CD14-positive monocyte (primary cell): ENCODE data around the gene PLAC9. TPM values are rescaled to one million over a fixed set of nuclear protein-coding genes. Genes with fewer than 3 reads are reported as not detected.

Experiments
- DNase-seq, 3 donors: peaks; one replicate each; pipeline ENCODE4 v3.0.0-alpha.2; 2011 to 2022
- H2AFZ ChIP-seq: 2 replicates; pipeline ENCODE4 v1.6.0; 2012; ENCODE audit warnings: mild to moderate bottlenecking, low read depth, low read length, inconsistent platforms; ENCODE audit not compliant: insufficient read depth, poor library complexity, severe bottlenecking
- H3K27ac ChIP-seq, 2 donors: 1 replicate in 1 of 2; 2 replicates in 1 of 2; pipeline ENCODE4 v1.5.1; 2012 to 2013; ENCODE audit warnings: low read length in 2 of 2, control low read depth in 1 of 2, inconsistent platforms in 1 of 2, low read depth in 1 of 2, mild to moderate bottlenecking in 1 of 2
- H3K27me3 ChIP-seq, 2 donors: one replicate each; pipeline versions ENCODE4 v1.6.0 to v1.6.1; 2011 to 2013; ENCODE audit warnings: low read length in 2 of 2; ENCODE audit not compliant: control insufficient read depth in 2 of 2, insufficient read depth in 2 of 2
- H3K36me3 ChIP-seq, 2 donors: replicated peaks in 1 of 2; 1 replicate in 1 of 2; 2 replicates in 1 of 2; pipeline versions ENCODE4 v1.5.1 to v1.6.1; 2012 to 2013; ENCODE audit warnings: low read length in 2 of 2, control low read depth in 1 of 2, inconsistent platforms in 1 of 2, mild to moderate bottlenecking in 1 of 2; ENCODE audit not compliant: insufficient read depth in 2 of 2, control insufficient read depth in 1 of 2
- H3K4me1 ChIP-seq, 2 donors: 1 replicate in 1 of 2; 2 replicates in 1 of 2; pipeline versions ENCODE4 v1.5.1 to v1.6.1; 2012 to 2013; ENCODE audit warnings: low read length in 2 of 2, control low read depth in 1 of 2, inconsistent platforms in 1 of 2, mild to moderate bottlenecking in 1 of 2, moderate library complexity in 1 of 2; ENCODE audit not compliant: insufficient read depth in 2 of 2, control insufficient read depth in 1 of 2
- H3K4me2 ChIP-seq: replicated peaks from 2 replicates; pipeline ENCODE3; 2012; ENCODE audit warnings: low read length, moderate library complexity, mild to moderate bottlenecking; ENCODE audit not compliant: poor library complexity, severe bottlenecking; ENCODE audit errors: extremely low read depth
- H3K4me3 ChIP-seq, 3 experiments: fragments of 200-600 bp in 1 of 3; sonication (generic) in 1 of 3; replicated peaks in 1 of 3; 1 replicate in 2 of 3; 2 replicates in 1 of 3; pipeline ENCODE4 v1.5.1; 2011 to 2013; ENCODE audit warnings: low read length in 3 of 3, mild to moderate bottlenecking in 3 of 3, control low read depth in 2 of 3, low read depth in 2 of 3, inconsistent platforms in 1 of 3, moderate library complexity in 1 of 3
- H3K79me2 ChIP-seq: 2 replicates; pipeline ENCODE4 v1.6.0; 2012; ENCODE audit warnings: mild to moderate bottlenecking, control low read depth, inconsistent platforms, low read length, moderate library complexity; ENCODE audit not compliant: insufficient read depth
- H3K9ac ChIP-seq: 2 replicates; pipeline ENCODE4 v1.6.0; 2017; ENCODE audit warnings: low read length, mild to moderate bottlenecking; ENCODE audit not compliant: insufficient read depth, poor library complexity, severe bottlenecking
- H3K9me3 ChIP-seq, 2 donors: replicated peaks in 1 of 2; 1 replicate in 1 of 2; 2 replicates in 1 of 2; pipeline versions ENCODE4 v1.5.1 to v1.6.1; 2012 to 2013; ENCODE audit warnings: low read length in 2 of 2, control low read depth in 1 of 2; ENCODE audit not compliant: control insufficient read depth in 1 of 2, insufficient read depth in 1 of 2
- H4K20me1 ChIP-seq: 2 replicates; pipeline ENCODE4 v1.6.0; 2012; ENCODE audit warnings: mild to moderate bottlenecking, low read length, control low read depth, moderate library complexity; ENCODE audit not compliant: insufficient read depth
- H3K27ac Mint-ChIP-seq, 7 donors: one replicate each; pipeline ENCODE4 v1.8.0; 2020; ENCODE audit warnings: mild to moderate bottlenecking in 7 of 7, mixed read lengths in 7 of 7, moderate library complexity in 6 of 7, inconsistent platforms in 2 of 7
- H3K27me3 Mint-ChIP-seq, 3 donors: one replicate each; pipeline ENCODE4 v1.8.0; 2021 to 2022; ENCODE audit warnings: low read depth in 3 of 3, mild to moderate bottlenecking in 3 of 3, mixed read lengths in 3 of 3, moderate library complexity in 3 of 3, inconsistent platforms in 1 of 3
- H3K36me3 Mint-ChIP-seq, 2 donors: one replicate each; pipeline ENCODE4 v1.8.0; 2020; ENCODE audit warnings: mixed read lengths in 2 of 2, inconsistent platforms in 1 of 2, mild to moderate bottlenecking in 1 of 2
- H3K4me1 Mint-ChIP-seq: one replicate; pipeline ENCODE4 v1.8.0; 2020; ENCODE audit warnings: mild to moderate bottlenecking, mixed read lengths
- H3K4me3 Mint-ChIP-seq, 2 donors: one replicate each; pipeline ENCODE4 v1.8.0; 2020; ENCODE audit warnings: mild to moderate bottlenecking in 2 of 2, mixed read lengths in 2 of 2, moderate library complexity in 1 of 2
- H3K9me3 Mint-ChIP-seq, 7 donors: one replicate each; pipeline ENCODE4 v1.8.0; 2020 to 2022; ENCODE audit warnings: mixed read lengths in 7 of 7, mild to moderate bottlenecking in 6 of 7, moderate library complexity in 6 of 7, inconsistent platforms in 2 of 7
- CTCF ChIP-seq: fragments of 200-600 bp; IDR thresholded peaks from one replicate; pipeline ENCODE4 v1.8.0; 2022; ENCODE audit warnings: antibody characterized with exemption, mild to moderate bottlenecking
- WGBS: methylation state at CpG from one replicate; pipeline ENCODE4 v1.1.5; 2013; ENCODE audit warnings: missing lambda C conversion rate; ENCODE audit not compliant: insufficient coverage; 5-methylcytosine and 5-hydroxymethylcytosine counted together
- intact Hi-C, 2 donors: fragments of 100-400 bp; cut with micrococcal nuclease; formaldehyde crosslinking; loops; one replicate each; pipeline versions ENCODE4 v1.15.0 to v1.15.1; 2023
- polyA plus RNA-seq, 3 donors: library from polyadenylated mRNA; depleted of rRNA in 1 of 3; unstranded in 2 of 3; stranded (reverse) in 1 of 3; fragments of 300-500 nt in 2 of 3; fragments of >200 nt in 1 of 3; fragmentation: Illumina TruSeq in 2 of 3; gene quantifications; 1 replicate in 2 of 3; 2 replicates in 1 of 3; pipeline ENCODE4 v1.2.3, GENCODE V29; 2012 to 2021

The PLAC9 gene
- polyA plus RNA-seq, 3 donors: not detected

GRCh38 chr10:80122110-80122710 is 10.3 kb upstream of the PLAC9 start:
- Histone ChIP-seq H3K27me3 (no peaks in the 10 kb centered on the region), H3K9me3 (no peaks in the 10 kb centered on the region), H3K79me2 (no peaks in the 10 kb centered on the region), H4K20me1 (no peaks in the 10 kb centered on the region), H3K4me3 (no peak overlapping the region), H3K4me1 (no peaks in the 10 kb centered on the region), H3K4me2 (no peak overlapping the region), H3K9ac (no peak overlapping the region), H3K27ac (no peak overlapping the region), H3K36me3 (no peaks in the 10 kb centered on the region), H2AFZ (no peak overlapping the region)
- TF ChIP-seq CTCF: no peak
- no peak for DNase-seq
- no peak overlapping the region for H3K27ac Mint-ChIP-seq
- H3K4me3 Mint-ChIP-seq: no peak overlapping the region
- no peaks in the 10 kb centered on the region for H3K4me1 Mint-ChIP-seq
- no peaks in the 10 kb centered on the region for H3K36me3 Mint-ChIP-seq
- H3K9me3 Mint-ChIP-seq: peaks cover 0 to 8% (median 7%) of the 10 kb centered on the region in 7 donors
- intact Hi-C loops: no loop called here
- peaks cover 3 to 14% (median 9%) of the 10 kb centered on the region in 3 donors for H3K27me3 Mint-ChIP-seq

GRCh38 chr10:80122746-80123145 is 9.8 kb upstream of the PLAC9 start:
- no peak overlapping the region for H3K27ac Mint-ChIP-seq
- intact Hi-C loops: no loop called here

More at GRCh38 chr10:80122746-80123145, 9.8 kb upstream of the PLAC9 start:
- Histone ChIP-seq H4K20me1 (no peaks in the 10 kb centered on the region), H3K9me3 (no peaks in the 10 kb centered on the region), H3K4me1 (no peaks in the 10 kb centered on the region), H3K79me2 (no peaks in the 10 kb centered on the region), H3K27ac (no peak overlapping the region), H3K9ac (no peak overlapping the region), H3K4me2 (no peak overlapping the region), H3K27me3 (no peaks in the 10 kb centered on the region), H3K4me3 (no peak overlapping the region), H2AFZ (no peak overlapping the region), H3K36me3 (no peaks in the 10 kb centered on the region)
- Mint-ChIP-seq H3K27me3 (peaks cover 3 to 16% (median 9%) of the 10 kb centered on the region in 3 donors), H3K9me3 (peaks cover 0 to 8% (median 7%) of the 10 kb centered on the region in 7 donors), H3K36me3 (no peaks in the 10 kb centered on the region), H3K4me3 (no peak overlapping the region), H3K4me1 (no peaks in the 10 kb centered on the region)
- TF ChIP-seq CTCF: no peak
- no peak for DNase-seq
- WGBS: 80% methylated on average over 1 of the region's 2 CpGs
